Adrenal gland (tissue), 5 donors: ENCODE results near the gene DMD.

Source experiments
- POLR2A ChIP-seq, 2 donors: fragments of 450-650 bp; IDR thresholded peaks; one replicate each; pipeline ENCODE4 v1.6.1; 2017; ENCODE audit warnings: antibody characterized with exemption in 2 of 2, mild to moderate bottlenecking in 2 of 2, moderate library complexity in 1 of 2
- TF ChIP-seq, protein P1 (sequence below), 6 experiments: fragments of 450-650 bp in 4 of 6; fragments of 200-600 bp in 2 of 6; sonication (generic) in 1 of 6; IDR thresholded peaks; 1 replicate in 5 of 6; 2 replicates in 1 of 6; pipeline versions ENCODE4 v1.5.1 to v1.8.0; 2016 to 2021; ENCODE audit warnings: antibody characterized with exemption in 6 of 6, mild to moderate bottlenecking in 2 of 6, moderate library complexity in 1 of 6
- donor health status: DM: no; HTN: no; CAD: no.

- TF ChIP-seq, protein P1, sequence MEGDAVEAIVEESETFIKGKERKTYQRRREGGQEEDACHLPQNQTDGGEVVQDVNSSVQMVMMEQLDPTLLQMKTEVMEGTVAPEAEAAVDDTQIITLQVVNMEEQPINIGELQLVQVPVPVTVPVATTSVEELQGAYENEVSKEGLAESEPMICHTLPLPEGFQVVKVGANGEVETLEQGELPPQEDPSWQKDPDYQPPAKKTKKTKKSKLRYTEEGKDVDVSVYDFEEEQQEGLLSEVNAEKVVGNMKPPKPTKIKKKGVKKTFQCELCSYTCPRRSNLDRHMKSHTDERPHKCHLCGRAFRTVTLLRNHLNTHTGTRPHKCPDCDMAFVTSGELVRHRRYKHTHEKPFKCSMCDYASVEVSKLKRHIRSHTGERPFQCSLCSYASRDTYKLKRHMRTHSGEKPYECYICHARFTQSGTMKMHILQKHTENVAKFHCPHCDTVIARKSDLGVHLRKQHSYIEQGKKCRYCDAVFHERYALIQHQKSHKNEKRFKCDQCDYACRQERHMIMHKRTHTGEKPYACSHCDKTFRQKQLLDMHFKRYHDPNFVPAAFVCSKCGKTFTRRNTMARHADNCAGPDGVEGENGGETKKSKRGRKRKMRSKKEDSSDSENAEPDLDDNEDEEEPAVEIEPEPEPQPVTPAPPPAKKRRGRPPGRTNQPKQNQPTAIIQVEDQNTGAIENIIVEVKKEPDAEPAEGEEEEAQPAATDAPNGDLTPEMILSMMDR (IDR thresholded peaks at IDR 0.05), result no peak
- no peak for TF ChIP-seq POLR2A (IDR thresholded peaks at IDR 0.05)
Observed at GRCh38 chrX:31271615-31272471, 1939.5 kb downstream of the DMD start.
